CD4-positive, alpha-beta memory T cell (primary cell): ENCODE data around the gene MYH3. TPM values are rescaled to one million over a fixed set of nuclear protein-coding genes. Genes with fewer than 3 reads are reported as not detected.

Experiments
- CTCF ChIA-PET: fragments of 350-600 bp; sonication (Branson Sonifier 250); formaldehyde crosslinking; loops from one replicate; lab custom pipeline; 2021; ENCODE audit warnings: inconsistent platforms; ENCODE audit not compliant: partially characterized antibody; lab: Charles Lee
- POLR2A ChIA-PET: fragments of 350-600 bp; sonication (Branson Sonifier 250); formaldehyde crosslinking; loops from one replicate; lab custom pipeline; 2021; ENCODE audit not compliant: partially characterized antibody; lab: Charles Lee
- DNase-seq, 5 donors: peaks; one replicate each; pipeline versions ENCODE4 v3.0.0 to v3.0.0-alpha.2; 2020 to 2022; ENCODE audit warnings: mixed read lengths in 1 of 5
- H3K27ac ChIP-seq: one replicate; pipeline ENCODE4 v1.7.0; 2013; ENCODE audit warnings: low read depth, low read length
- H3K27me3 ChIP-seq: 2 replicates; pipeline ENCODE4 v1.7.0; 2013; ENCODE audit warnings: mild to moderate bottlenecking, low read length, moderate library complexity; ENCODE audit not compliant: insufficient read depth
- H3K36me3 ChIP-seq: 2 replicates; pipeline ENCODE4 v1.7.0; 2013; ENCODE audit warnings: mild to moderate bottlenecking, low read length, moderate library complexity; ENCODE audit not compliant: insufficient read depth
- H3K4me1 ChIP-seq: 2 replicates; pipeline ENCODE4 v1.7.0; 2013; ENCODE audit warnings: mild to moderate bottlenecking, low read length, moderate library complexity; ENCODE audit not compliant: insufficient read depth
- H3K4me3 ChIP-seq, 2 donors: one replicate each; pipeline ENCODE4 v1.7.0; 2013; ENCODE audit warnings: low read length in 2 of 2, mild to moderate bottlenecking in 1 of 2
- H3K9me3 ChIP-seq, 2 donors: one replicate each; pipeline ENCODE4 v1.7.0; 2013; ENCODE audit warnings: low read length in 2 of 2, control low read depth in 1 of 2; ENCODE audit not compliant: control insufficient read depth in 1 of 2
- H3K27ac Mint-ChIP-seq, 7 donors: one replicate each; pipeline ENCODE4 v1.8.0; 2020 to 2021; ENCODE audit warnings: mixed read lengths in 7 of 7, mild to moderate bottlenecking in 6 of 7, inconsistent platforms in 3 of 7, moderate library complexity in 3 of 7
- H3K27me3 Mint-ChIP-seq, 2 donors: one replicate each; pipeline ENCODE4 v1.8.0; 2020 to 2021; ENCODE audit warnings: mixed read lengths in 2 of 2
- H3K36me3 Mint-ChIP-seq, 2 donors: one replicate each; pipeline ENCODE4 v1.8.0; 2020 to 2021; ENCODE audit warnings: mixed read lengths in 2 of 2, inconsistent platforms in 1 of 2, mild to moderate bottlenecking in 1 of 2
- H3K4me1 Mint-ChIP-seq, 4 donors: one replicate each; pipeline ENCODE4 v1.8.0; 2020 to 2021; ENCODE audit warnings: mixed read lengths in 4 of 4, mild to moderate bottlenecking in 1 of 4
- H3K4me3 Mint-ChIP-seq, 8 donors: one replicate each; pipeline ENCODE4 v1.8.0; 2020 to 2021; ENCODE audit warnings: mixed read lengths in 8 of 8, mild to moderate bottlenecking in 7 of 8, moderate library complexity in 6 of 8, inconsistent platforms in 3 of 8
- H3K9me3 Mint-ChIP-seq, 8 donors: one replicate each; pipeline ENCODE4 v1.8.0; 2020 to 2021; ENCODE audit warnings: mixed read lengths in 8 of 8, mild to moderate bottlenecking in 5 of 8, inconsistent platforms in 3 of 8, moderate library complexity in 1 of 8
- intact Hi-C: fragments of 100-400 bp; cut with micrococcal nuclease; formaldehyde crosslinking; loops from one replicate; pipeline ENCODE4 v1.15.1; 2023
- polyA plus RNA-seq, 2 donors: library from polyadenylated mRNA; unstranded; fragments of 300-500 nt; fragmentation: Illumina TruSeq; gene quantifications; one replicate each; pipeline ENCODE4 v1.2.3, GENCODE V29; 2021
- total RNA-seq, 2 experiments: library from RNA; stranded (reverse); gene quantifications; one replicate each; pipeline ENCODE4 v1.2.3, GENCODE V29; 2021

The MYH3 gene
- total and polyA plus RNA-seq, 4 experiments from 2014 or later: 0.47 to 11.5 (median 8.6) TPM; not detected in 1

DNA sequence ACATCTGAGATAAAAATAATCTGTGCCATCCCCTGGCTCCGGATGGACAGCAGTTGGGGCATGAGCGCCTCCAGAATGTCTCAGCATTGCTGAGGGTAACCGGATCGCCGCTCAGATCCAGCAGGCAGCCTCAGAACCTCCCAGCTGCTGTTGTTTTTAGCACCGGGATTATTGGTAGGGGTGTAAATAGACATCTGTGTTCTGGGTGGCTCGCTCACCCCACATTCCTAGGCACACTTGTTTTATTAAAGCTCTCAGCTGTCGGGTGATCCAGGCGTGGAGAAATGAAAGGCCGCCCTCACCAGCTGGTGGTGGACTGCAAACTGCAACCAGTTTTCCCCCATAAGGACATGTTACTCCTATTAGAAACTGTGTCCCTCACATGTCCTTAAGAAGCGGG, 32.1 kb downstream of the MYH3 start:
- CTCF ChIA-PET: interaction anchor here (12.3 kb wide), 1 partner anchor 8 kb away, joined by 185 read pairs; no protein-coding TSS in a partner anchor
- H3K27me3 ChIP-seq: no peaks in the 10 kb centered on the region
- H3K27ac Mint-ChIP-seq: no peak overlapping the region
- H3K9me3 ChIP-seq: no peaks in the 10 kb centered on the region
- H3K4me3 Mint-ChIP-seq: no peak overlapping the region
- no peak overlapping the region for H3K27ac ChIP-seq
- no peaks in the 10 kb centered on the region for H3K9me3 Mint-ChIP-seq
- no peaks in the 10 kb centered on the region for H3K36me3 ChIP-seq
- no peaks in the 10 kb centered on the region for H3K4me1 Mint-ChIP-seq
- no peak overlapping the region for H3K4me3 ChIP-seq
- POLR2A ChIA-PET: no interaction called here
- DNase-seq: no peak
- no peaks in the 10 kb centered on the region for H3K4me1 ChIP-seq
- peaks cover 2 to 8% of the 10 kb centered on the region in 2 donors for H3K36me3 Mint-ChIP-seq
- intact Hi-C loops: no loop called here
- peaks cover 0 to 6% of the 10 kb centered on the region in 2 donors for H3K27me3 Mint-ChIP-seq

DNA sequence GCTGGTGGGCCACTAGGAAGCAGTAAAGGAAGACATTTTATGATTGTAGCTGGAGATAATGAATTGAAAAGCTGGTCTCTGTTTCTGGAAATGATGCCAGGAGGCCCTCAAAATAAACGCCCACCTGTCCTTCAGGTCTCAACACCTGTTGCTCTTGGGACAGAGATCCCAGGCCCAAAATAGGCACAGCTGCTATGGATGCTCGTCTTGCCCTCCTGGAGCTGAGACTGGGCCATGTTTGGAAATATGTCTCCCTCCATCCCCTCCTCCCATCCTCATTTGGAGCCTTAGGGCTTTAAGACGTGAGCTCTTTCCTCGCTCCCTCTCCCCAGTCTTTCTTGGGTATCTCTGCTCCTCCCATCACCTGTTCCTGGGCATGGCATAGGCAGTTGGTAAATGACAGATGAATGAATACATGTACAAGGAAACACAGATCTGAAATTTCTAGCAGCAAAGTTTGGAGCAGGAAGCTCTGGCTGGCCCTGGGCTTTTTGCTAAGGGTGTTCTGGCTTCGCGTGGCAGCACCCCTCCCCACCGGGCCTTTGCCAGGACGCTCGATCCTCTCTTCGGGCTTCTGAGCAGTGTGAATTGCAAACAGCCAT, 33.3 kb downstream of the MYH3 start:
- no peaks in the 10 kb centered on the region for H3K4me1 ChIP-seq
- intact Hi-C loops: no loop called here
- ChIA-PET POLR2A (no interaction called here), CTCF (no interaction called here)
- H3K27ac ChIP-seq: no peak overlapping the region
- H3K36me3 Mint-ChIP-seq: peaks cover 0 to 4% of the 10 kb centered on the region in 2 donors
- no peak for DNase-seq
- H3K9me3 ChIP-seq: no peaks in the 10 kb centered on the region
- H3K36me3 ChIP-seq: no peaks in the 10 kb centered on the region
- no peak overlapping the region for H3K4me3 Mint-ChIP-seq
- peaks cover 0 to 6% of the 10 kb centered on the region in 2 donors for H3K27me3 Mint-ChIP-seq
- no peak overlapping the region for H3K27ac Mint-ChIP-seq
- H3K4me1 Mint-ChIP-seq: no peaks in the 10 kb centered on the region
- no peaks in the 10 kb centered on the region for H3K27me3 ChIP-seq
- no peak overlapping the region for H3K4me3 ChIP-seq
- H3K9me3 Mint-ChIP-seq: no peaks in the 10 kb centered on the region

DNA sequence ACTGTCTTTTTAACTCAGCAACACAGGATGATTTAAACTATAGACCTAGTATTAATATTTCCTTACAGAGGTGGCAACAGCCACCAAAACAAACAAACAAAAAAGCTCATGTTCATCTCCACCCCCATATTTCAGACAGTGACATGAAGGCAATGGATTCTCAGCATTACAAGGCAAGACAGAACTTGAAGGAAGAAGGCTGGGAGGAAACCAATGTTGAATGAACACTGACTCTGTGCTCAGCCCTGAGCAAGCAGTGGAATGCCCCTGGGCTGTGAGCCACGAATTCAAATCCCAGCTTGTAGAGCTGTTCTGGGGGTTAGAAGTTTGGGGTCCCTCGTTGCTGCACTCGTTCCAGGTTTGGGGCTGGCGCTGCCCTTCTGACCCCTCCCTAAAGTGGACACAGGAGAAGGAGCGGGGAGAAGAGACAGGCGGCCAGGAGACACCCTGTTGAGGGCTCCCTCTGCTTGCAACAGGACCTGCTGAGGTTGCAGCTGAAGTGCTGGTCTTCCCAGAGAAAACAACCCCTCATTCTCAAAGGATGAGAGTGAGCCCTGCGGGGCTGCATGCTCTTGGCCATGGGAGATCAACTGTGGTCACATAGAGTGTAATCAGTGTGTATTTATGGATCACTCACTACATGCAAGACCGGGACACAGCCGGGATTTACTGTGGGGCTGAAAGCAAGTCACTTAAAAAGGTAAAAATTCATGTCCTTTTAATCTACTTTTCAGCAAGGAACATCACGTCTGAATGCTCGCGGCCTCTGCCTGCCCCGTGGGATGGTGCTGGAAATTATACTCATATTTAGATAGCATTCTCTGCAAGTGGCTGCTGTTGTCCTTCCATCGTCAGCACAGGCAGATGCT, 34.3 kb downstream of the MYH3 start:
- ChIA-PET CTCF (interaction anchor here (0.9 to 11.8 kb wide), 3 partner anchors 8 to 22 kb away, joined by 3 to 185 read pairs (median 94); no protein-coding TSS in a partner anchor), POLR2A (no interaction called here)
- no peaks in the 10 kb centered on the region for H3K4me1 ChIP-seq
- H3K27ac ChIP-seq: no peak overlapping the region
- Mint-ChIP-seq H3K36me3 (no peaks in the 10 kb centered on the region), H3K4me1 (peaks cover 0 to 4% (median 0%) of the 10 kb centered on the region in 4 donors), H3K27ac (peak overlapping the region in 1 of 7 donors; percentile 14), H3K4me3 (no peak overlapping the region), H3K27me3 (peaks cover 3 to 6% of the 10 kb centered on the region in 2 donors), H3K9me3 (no peaks in the 10 kb centered on the region)
- H3K4me3 ChIP-seq: no peak overlapping the region
- intact Hi-C loops: no loop called here
- no peaks in the 10 kb centered on the region for H3K9me3 ChIP-seq
- no peaks in the 10 kb centered on the region for H3K27me3 ChIP-seq
- no peaks in the 10 kb centered on the region for H3K36me3 ChIP-seq
- DNase-seq: no peak

DNA sequence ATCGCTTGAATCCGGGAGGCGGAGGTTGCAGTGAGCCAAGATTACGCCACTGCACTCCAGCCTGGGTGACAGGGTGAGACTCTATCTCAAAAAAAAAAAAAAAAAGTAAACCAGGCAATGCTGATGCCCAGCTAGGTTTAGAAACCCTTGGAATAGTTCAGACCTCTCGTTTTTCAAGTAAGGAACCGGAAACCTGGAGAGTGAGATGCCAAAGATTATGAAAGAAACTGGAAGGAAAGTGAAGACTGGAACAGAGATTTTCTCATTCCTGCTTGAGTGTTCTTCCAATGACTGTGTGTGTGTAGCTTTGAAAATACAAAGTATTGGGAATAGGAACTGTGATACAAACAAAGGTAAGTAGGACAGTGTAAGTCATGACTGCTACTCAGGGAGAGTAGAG, 35.7 kb downstream of the MYH3 start:
- intact Hi-C loops: no loop called here
- no peaks in the 10 kb centered on the region for H3K27me3 ChIP-seq

DNA sequence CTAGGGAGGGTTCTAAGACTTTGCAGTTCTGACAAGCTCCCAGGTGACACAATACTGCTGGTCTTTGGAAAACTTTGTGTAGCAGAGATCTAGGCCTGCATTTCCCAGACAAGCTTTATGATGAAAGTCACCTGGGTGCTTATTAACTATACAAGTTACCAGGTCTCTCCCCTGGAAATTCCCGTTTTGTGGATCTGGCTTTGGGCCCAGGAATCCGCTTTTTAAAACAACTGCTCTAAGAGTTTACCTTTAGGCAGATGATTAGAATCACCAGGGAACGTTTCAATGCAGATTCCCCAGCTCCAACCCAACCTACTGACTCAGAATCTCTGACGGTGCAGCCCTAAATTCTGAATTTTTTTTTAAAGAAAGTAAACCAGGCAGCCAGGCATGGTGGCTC, 36.3 kb downstream of the MYH3 start:
- Histone ChIP-seq H3K4me1 (no peaks in the 10 kb centered on the region), H3K36me3 (no peaks in the 10 kb centered on the region), H3K9me3 (no peaks in the 10 kb centered on the region), H3K27me3 (no peaks in the 10 kb centered on the region), H3K27ac (no peak overlapping the region), H3K4me3 (no peak overlapping the region)
- H3K27ac Mint-ChIP-seq: no peak overlapping the region
- no peak overlapping the region for H3K4me3 Mint-ChIP-seq
- intact Hi-C loops: no loop called here
- no peaks in the 10 kb centered on the region for H3K36me3 Mint-ChIP-seq
- peaks cover 3 to 6% of the 10 kb centered on the region in 2 donors for H3K27me3 Mint-ChIP-seq
- H3K9me3 Mint-ChIP-seq: no peaks in the 10 kb centered on the region
- POLR2A ChIA-PET: no interaction called here
- CTCF ChIA-PET: interaction anchor here (6.5 to 11.8 kb wide), 3 partner anchors 10 to 25 kb away, joined by 39 to 185 read pairs (median 94); no protein-coding TSS in a partner anchor
- no peak for DNase-seq
- H3K4me1 Mint-ChIP-seq: peaks cover 0 to 4% (median 0%) of the 10 kb centered on the region in 4 donors

More for the DNA sequence above, 35.7 kb downstream of the MYH3 start:
- Mint-ChIP-seq H3K9me3 (no peaks in the 10 kb centered on the region), H3K36me3 (no peaks in the 10 kb centered on the region), H3K27me3 (peaks cover 3 to 6% of the 10 kb centered on the region in 2 donors), H3K4me3 (no peak overlapping the region), H3K4me1 (peaks cover 0 to 4% (median 0%) of the 10 kb centered on the region in 4 donors), H3K27ac (no peak overlapping the region)
- no peaks in the 10 kb centered on the region for H3K36me3 ChIP-seq
- no peak overlapping the region for H3K4me3 ChIP-seq
- ChIA-PET CTCF (interaction anchor here (8.7 to 11.8 kb wide), 2 partner anchors 10 to 21 kb away, joined by 94 to 185 read pairs; no protein-coding TSS in a partner anchor), POLR2A (no interaction called here)
- no peaks in the 10 kb centered on the region for H3K4me1 ChIP-seq
- no peak for DNase-seq
- no peaks in the 10 kb centered on the region for H3K9me3 ChIP-seq
- H3K27ac ChIP-seq: no peak overlapping the region

DNA sequence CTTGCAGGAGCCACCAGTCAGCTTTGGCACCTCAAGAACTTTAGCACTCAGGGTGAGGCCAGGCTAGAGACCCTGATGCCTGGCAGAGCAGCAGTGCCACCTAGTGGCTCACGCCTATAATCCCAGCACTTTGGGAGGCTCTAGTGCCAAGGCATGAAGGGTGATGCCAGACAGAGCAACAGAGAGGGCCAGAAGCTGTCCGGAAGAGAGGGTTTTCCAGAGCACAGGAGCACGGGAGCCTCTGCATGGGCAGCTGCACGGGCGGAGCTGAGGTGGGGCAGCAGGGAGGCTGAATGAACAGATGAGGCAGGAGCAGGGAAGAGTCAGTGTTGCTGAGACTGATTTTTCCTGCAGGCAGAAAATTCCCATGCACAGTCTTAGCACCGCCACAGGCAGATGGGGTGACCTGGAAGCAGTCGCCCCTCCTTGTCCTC, 38.9 kb downstream of the MYH3 start:
- Histone ChIP-seq H3K4me1 (no peaks in the 10 kb centered on the region), H3K36me3 (no peaks in the 10 kb centered on the region), H3K4me3 (no peak overlapping the region), H3K9me3 (no peaks in the 10 kb centered on the region), H3K27ac (no peak overlapping the region), H3K27me3 (no peaks in the 10 kb centered on the region)
- Mint-ChIP-seq H3K4me3 (no peak overlapping the region), H3K27me3 (peaks cover 4 to 8% of the 10 kb centered on the region in 2 donors), H3K4me1 (peaks cover 0 to 4% (median 0%) of the 10 kb centered on the region in 4 donors), H3K9me3 (no peaks in the 10 kb centered on the region), H3K27ac (peak overlapping the region in 1 of 7 donors; percentile 38), H3K36me3 (no peaks in the 10 kb centered on the region)
- CTCF ChIA-PET: interaction anchor here (0.7 to 11.8 kb wide), 22 partner anchors 8 to 694 kb away, joined by 3 to 185 read pairs (median 8); no protein-coding TSS in a partner anchor
- intact Hi-C loops: loop anchor here (5.0 kb wide), 1 partner anchor 291 kb away; no protein-coding TSS in a partner anchor
- POLR2A ChIA-PET: no interaction called here
- DNase-seq: peak in 4 of 5 donors; percentile 39 to 46 (median 46)

DNA sequence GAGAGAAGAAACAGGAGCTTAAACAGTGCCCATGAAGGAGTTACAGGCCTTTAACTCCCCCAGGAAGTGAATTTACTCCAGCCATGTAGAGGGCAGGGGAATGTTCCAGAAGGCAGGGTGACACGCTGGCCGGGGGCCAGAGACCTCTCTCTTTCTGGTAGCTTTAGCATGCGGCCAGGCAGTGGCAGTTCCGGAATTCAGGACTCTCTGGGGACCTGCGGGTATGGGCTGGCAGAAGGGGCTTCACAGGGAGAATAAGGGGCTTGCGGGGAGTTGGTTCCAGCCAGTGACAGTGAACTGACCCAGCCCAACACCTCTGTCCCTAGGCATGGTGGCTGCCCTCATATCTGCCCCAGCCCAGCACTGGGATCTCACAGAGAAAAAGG, 40.0 kb downstream of the MYH3 start:
- Mint-ChIP-seq H3K27me3 (peaks cover 4% of the 10 kb centered on the region in 2 donors), H3K36me3 (no peaks in the 10 kb centered on the region), H3K4me1 (peaks cover 0 to 4% (median 0%) of the 10 kb centered on the region in 4 donors), H3K9me3 (no peaks in the 10 kb centered on the region), H3K27ac (no peak overlapping the region), H3K4me3 (no peak overlapping the region)
- Histone ChIP-seq H3K27me3 (no peaks in the 10 kb centered on the region), H3K36me3 (no peaks in the 10 kb centered on the region), H3K27ac (no peak overlapping the region), H3K4me3 (no peak overlapping the region), H3K9me3 (no peaks in the 10 kb centered on the region), H3K4me1 (no peaks in the 10 kb centered on the region)
- intact Hi-C loops: loop anchor here (5.0 kb wide), 1 partner anchor 290 kb away; no protein-coding TSS in a partner anchor
- CTCF ChIA-PET: interaction anchor here (0.6 to 11.8 kb wide), 29 partner anchors 9 to 693 kb away, joined by 3 to 185 read pairs (median 4); no protein-coding TSS in a partner anchor
- POLR2A ChIA-PET: no interaction called here
- DNase-seq: no peak
